HG02610 (cell line): ENCODE data around the gene CNTNAP5.

ENCODE experiments used
- ATAC-seq: cut with Tn5 transposase; IDR thresholded peaks from one replicate; pipeline ENCODE4 v1.9.1; 2021; ENCODE audit warnings: mild to moderate bottlenecking, moderate library complexity; ENCODE audit not compliant: unreplicated experiment

CNTNAP5 gene

GRCh38 chr2:124025171-124025580, at the start of gene CNTNAP5:
TSS of gene CNTNAP5 (plus strand) at chr2:124025287. CDS start at chr2:124025651, 364 bp downstream.
- ATAC-seq, result no peak

DNA sequence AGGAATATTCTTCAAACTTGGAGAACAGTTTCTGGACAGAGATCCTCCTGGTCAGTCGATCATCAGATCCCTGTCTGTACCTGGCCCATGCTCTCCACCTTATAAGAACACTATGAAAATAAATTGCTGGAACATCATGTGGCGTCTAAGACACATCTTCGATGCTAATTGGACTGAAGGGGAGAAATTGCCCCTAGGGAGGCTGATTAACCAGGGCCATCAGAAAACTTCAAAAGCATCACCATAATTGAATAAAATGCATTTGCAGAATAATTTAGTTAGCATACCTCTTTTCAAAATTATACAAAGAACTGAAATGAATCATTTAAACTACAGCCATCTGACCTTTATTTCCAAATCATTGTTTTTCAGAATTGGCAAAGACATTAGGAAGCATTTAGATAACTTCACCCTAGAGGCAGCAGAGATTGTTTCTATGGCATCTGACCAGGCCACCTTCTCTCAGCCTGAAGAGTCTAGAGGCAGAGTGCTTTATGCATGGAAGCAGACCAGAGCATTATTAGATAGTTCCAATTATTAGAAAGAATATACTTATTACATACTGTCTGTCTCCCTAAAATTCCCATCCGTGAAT, 48.9 kb upstream of the CNTNAP5 start:
- no peak for ATAC-seq

- ATAC-seq, result peak; percentile 80
These were observed 31.3 kb upstream of the CNTNAP5 start for GRCh38 chr2:123993728-123994323.

DNA sequence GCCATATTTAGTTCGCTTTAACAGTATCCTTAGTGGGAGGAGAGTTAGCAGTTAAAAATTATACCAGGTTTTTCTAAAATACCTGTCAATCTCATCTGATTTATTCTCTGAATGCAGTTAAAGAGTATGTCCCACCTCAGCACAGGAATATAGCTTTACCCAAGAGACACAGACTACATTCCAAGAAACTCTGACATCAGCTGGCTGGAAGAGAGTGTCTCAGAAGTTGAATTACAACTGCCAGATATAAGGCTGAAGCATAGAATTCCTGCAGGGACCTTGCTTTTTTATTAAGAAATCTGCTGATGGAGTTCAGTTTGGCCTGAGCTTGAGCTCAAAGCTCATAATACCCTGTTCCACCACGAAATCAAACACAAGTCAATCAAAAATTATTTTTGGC, 25.4 kb upstream of the CNTNAP5 start:
- no peak for ATAC-seq

DNA sequence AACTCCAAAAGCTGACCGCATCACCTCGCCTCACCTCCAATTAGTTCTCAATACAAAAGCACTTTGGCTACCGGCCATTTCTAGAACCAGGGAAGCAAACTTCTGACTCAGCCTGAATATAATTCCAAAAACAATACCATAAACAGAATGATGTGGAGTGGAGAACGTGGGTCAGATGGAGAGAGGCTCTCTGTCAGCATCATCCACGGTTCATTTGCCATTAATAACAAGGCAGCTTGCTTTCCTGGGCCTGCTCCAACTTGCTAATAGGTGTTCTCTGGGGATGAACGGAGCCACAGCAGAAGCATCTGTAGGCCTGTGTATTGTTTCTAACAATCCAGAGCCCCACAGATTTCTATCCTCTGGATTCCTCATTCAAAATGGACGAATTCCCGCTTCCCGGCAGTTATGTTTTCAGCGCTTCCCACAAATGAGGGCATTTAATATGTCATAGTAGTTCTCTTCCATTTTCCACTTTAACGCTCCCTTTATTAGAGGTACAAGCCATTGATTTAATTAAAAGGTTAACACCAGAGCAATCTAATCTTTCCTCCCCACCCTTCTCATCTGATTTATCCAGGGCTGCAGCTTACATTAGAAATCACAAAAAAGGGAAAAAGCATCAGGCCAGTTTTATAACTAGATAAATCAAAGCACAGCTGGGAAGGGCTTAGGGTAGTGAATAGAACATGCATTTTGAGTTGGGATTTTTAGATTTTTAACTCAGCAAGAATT, 23.2 kb upstream of the CNTNAP5 start:
- ATAC-seq, result no peak

DNA sequence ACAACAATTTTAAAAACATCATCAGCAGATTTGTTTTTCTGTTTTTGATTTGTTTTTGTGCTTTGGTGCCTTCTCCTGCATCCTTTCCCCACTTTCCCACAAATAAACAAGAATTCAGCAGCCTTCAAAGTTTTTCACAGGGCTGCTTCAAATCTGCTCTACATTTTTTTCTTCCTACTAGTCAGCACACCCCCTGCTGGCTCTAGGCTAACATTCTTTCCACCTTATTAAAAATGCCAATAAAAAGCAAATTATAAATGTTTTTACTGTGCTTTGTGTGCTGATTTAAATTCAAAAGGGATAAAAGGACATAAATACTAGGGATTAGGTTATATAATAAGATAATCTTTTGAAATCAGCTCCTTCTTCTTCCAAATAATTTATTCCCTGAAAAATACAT, 6.2 kb upstream of the CNTNAP5 start:
- ATAC-seq, result no peak

DNA sequence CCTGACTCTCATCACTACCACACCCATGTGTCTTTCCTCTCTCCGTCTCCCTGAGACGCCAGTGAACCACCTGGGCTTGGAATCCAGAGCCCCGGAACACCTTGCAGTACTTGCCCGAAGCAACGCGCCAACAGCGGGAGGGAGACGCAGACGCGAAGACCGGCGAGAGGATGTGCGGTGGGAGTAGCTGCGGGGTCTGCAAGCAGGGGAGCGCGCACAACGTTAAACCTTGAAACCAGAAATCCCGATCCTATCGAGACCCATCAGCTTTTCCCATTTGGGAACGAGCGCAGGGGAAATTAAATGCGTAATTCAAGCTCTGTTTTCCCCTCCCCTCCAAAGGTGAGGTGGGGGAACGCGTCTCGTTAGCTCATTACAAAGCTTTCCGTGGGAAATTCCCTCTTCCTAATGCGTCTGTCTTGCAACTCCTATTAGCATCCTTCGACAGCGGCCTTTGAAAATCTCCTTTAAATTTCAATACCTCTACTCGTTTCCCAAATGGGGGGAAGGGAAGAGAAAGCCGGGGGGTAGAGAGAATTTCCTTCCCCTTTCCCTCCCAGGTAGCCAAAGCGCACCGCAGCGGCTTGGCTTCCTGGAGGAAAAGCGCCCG, 421 bp upstream of the CNTNAP5 start:
- no peak for ATAC-seq

GRCh38 chr2:124025891-124026434, 876 bp downstream of the CNTNAP5 start:
- no peak for ATAC-seq

- no peak for ATAC-seq
These were observed 1.4 kb downstream of the CNTNAP5 start for GRCh38 chr2:124026503-124026902.

DNA sequence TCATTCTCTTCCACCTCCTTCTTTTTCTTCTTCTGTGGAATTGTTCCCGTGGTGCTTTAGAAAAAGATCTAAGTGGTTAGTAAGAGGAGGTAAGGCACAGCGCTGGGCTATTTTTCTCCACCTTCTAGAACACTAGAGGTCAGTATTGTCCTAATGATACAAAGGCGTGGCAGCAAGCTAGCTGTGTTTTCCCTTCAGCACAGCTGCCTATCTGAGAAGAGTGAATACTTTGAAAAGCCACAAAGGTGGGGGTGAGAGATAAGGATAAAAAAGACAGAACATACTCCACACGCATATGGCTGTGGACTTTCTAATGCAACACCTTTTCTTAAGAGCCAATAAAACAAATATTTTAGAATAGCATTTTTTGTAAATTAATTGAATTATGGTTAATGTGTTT, 2.1 kb downstream of the CNTNAP5 start:
- ATAC-seq, result peak; percentile 83

DNA sequence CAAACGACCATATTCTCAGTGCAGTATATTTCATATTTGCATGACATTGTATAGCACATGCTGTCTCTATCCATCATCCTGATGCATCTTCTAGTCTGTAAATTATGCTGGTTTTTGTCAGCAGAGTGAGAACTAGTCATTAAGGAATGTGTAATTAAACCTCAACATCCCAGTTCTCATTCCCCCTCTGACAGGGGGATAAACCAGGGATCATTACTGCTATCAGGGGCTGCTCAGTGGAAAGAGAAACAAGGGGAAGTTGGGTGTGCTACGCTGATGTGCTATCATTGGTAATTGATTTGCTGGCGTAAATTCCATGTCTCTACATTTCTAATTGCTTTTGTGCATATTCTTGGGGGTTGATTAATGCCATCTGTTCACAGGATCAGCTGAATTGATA, 7.7 kb downstream of the CNTNAP5 start:
- ATAC-seq, result no peak

GRCh38 chr2:124034265-124034664, 9.2 kb downstream of the CNTNAP5 start:
- ATAC-seq, result no peak

GRCh38 chr2:124035001-124035400, 9.9 kb downstream of the CNTNAP5 start:
- ATAC-seq, result no peak

GRCh38 chr2:124039032-124039431, 13.9 kb downstream of the CNTNAP5 start:
- ATAC-seq, result no peak

DNA sequence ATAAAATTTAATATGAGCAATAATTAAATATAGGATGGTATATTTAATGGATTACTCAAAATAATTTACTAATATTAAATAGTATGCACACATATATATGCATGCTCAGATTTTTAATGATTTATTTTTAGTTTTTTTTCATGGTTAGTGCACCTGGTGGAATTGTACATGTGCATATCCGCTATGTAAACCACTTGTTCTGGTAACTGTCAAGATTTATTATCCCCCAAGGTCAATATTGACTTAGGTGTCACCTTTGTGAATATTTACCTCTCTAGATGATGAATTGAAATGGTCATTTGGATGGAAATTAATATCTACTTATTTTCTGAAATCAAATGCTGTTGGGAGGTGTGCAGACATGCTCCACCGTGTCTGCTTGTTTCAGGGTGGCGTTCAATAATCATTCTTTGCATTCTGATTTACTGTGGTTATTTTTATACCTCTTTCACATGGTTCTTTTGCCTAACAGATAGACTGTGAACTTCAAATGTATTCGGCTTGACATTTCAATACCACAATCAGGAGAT, 14.7 kb downstream of the CNTNAP5 start:
- ATAC-seq, result no peak

GRCh38 chr2:124045894-124046293, 20.8 kb downstream of the CNTNAP5 start:
- ATAC-seq, result no peak

DNA sequence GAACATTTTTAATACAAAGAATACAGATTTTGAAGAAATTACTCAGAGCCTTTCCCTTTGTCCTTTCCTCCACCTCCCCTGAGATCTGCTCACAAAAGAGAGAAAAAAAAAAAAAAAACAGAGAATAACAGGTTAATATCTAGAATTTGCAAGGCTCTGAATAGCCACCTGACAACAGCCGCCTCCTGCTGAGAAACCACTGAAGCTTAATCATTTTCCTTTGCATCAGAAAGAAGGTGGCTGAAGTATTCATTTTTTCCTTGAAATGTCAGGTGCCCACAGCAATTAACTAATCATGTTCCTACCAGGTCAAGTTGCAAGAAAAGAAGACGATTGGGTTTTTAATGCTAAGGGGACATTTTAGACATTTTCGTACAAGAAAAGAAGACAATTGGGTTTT, 21.2 kb downstream of the CNTNAP5 start:
- ATAC-seq, result no peak

DNA sequence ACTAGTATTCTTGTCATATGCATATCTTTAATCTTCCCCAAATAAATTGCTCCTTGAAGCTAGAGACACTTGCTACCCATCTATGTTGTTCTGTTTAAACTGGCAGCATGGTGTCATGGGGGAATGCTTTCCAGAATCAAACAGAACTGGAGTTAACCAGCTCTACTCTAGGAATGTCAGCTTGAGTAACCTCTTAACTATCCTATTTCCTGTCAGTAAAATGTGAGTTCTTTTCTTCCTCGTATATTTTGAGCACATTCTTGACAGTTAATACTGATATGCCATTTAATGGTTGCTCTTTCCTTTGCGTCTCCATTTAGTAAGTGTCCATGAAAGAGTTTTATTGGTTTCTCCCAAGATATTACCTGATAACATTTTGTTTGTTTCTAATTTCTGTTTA, 23.0 kb downstream of the CNTNAP5 start:
- no peak for ATAC-seq

DNA sequence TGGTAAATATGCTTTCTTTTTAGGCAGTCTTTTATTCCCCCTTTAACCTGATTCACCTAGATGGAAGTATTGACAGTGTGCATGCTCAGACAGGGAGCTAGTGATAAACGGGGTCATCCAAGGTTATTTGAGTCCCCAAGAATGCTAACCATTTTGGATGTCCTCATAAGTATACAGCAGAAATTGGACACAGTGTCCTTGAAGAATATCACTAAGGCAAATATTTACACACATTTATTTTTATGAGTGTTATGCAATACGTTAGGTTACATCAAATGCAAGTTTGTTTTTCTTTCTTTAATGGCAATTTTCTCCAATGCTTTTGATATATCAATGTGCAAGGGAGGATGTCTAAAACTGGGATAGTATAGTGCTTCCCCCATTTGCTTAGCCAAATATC, 23.6 kb downstream of the CNTNAP5 start:
- ATAC-seq, result no peak

DNA sequence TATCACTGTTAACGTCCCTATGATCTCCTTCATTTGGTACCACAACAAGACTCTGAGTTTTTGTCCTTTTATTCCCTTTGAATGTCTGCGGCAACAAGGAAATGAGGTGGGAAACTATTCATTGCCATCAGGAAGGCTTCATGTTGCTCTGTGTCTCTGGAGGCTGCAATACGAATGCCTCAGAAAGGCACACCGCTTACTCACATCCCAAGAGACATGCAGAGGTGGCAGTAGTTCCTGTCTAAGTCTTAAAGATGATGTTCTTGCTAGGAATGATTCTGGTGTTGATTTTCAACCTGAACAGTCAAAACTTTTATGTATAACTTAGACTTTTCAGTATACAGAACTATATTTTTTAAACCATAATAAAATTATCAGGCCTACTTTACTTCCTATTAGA, 24.0 kb downstream of the CNTNAP5 start:
- ATAC-seq, result no peak

- ATAC-seq, result no peak
These were observed 25.9 kb downstream of the CNTNAP5 start for GRCh38 chr2:124050833-124051497.
